HUES48 (cell line): Measurements from ENCODE around the gene ANKRD11.

Experiments
- H3K27ac ChIP-seq: one replicate; pipeline ENCODE4 v1.7.0; 2013; ENCODE audit warnings: low read depth, low read length, inconsistent platforms
- H3K27me3 ChIP-seq: 2 replicates; pipeline ENCODE4 v1.6.1; 2013; ENCODE audit warnings: mild to moderate bottlenecking, low read length; ENCODE audit not compliant: control insufficient read depth, insufficient read depth
- H3K36me3 ChIP-seq: 2 replicates; pipeline ENCODE4 v1.6.1; 2013; ENCODE audit warnings: low read length; ENCODE audit not compliant: control insufficient read depth, insufficient read depth
- H3K4me1 ChIP-seq: 2 replicates; pipeline ENCODE4 v1.6.1; 2013; ENCODE audit warnings: mild to moderate bottlenecking, low read length; ENCODE audit not compliant: control insufficient read depth, insufficient read depth
- H3K4me3 ChIP-seq: 2 replicates; pipeline ENCODE4 v1.5.1; 2013; ENCODE audit warnings: mild to moderate bottlenecking, low read depth, low read length
- H3K9ac ChIP-seq: 2 replicates; pipeline ENCODE4 v1.6.1; 2013; ENCODE audit warnings: mild to moderate bottlenecking, low read depth, low read length, moderate library complexity
- H3K9me3 ChIP-seq: 2 replicates; pipeline ENCODE4 v1.6.1; 2013; ENCODE audit warnings: low read length; ENCODE audit not compliant: control insufficient read depth, insufficient read depth

The ANKRD11 gene

GRCh38 chr16:89222931-89223330 is 267.4 kb downstream of the ANKRD11 start:
- H3K27me3 ChIP-seq = no peaks in the 10 kb centered on the region
- H3K9ac ChIP-seq = no peak overlapping the region
- no peak overlapping the region for H3K4me3 ChIP-seq
- H3K4me1 ChIP-seq = no peaks in the 10 kb centered on the region
- H3K36me3 ChIP-seq = peaks cover 56% of the 10 kb centered on the region
- H3K9me3 ChIP-seq = peaks cover 15% of the 10 kb centered on the region
- no peak overlapping the region for H3K27ac ChIP-seq

DNA sequence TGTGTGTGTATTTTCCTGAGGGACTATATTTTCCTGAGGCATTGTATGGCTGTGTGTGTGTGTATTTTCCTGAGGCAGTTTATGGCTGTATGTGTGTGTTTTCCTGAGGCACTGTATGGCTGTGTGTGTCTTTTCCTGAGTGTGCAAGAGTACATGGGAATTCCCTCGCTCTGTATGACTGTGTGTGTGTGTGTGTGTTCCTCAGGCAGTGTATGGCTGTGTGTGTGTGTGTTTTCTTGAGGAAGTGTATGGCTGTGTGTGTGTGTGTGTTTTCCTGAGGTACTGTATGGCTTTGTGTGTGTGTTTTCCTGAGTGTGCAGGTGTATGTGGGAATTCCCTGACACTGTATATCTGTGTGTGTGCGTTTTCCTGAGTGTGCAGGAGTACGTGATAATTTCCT is 268.8 kb downstream of the ANKRD11 start:
- Histone ChIP-seq H3K27ac (no peak overlapping the region), H3K27me3 (no peaks in the 10 kb centered on the region), H3K4me3 (no peak overlapping the region), H3K4me1 (peaks cover 3% of the 10 kb centered on the region; the same call in 1 of the 2 replicates), H3K9ac (no peak overlapping the region), H3K36me3 (peaks cover 43% of the 10 kb centered on the region), H3K9me3 (peaks cover 2% of the 10 kb centered on the region)

GRCh38 chr16:89219365-89219764 is 271.0 kb downstream of the ANKRD11 start:
- Histone ChIP-seq H3K27me3 (no peaks in the 10 kb centered on the region), H3K9me3 (no peaks in the 10 kb centered on the region), H3K4me3 (no peak overlapping the region), H3K27ac (no peak overlapping the region), H3K4me1 (peaks cover 4% of the 10 kb centered on the region; the same call in 1 of the 2 replicates), H3K36me3 (peaks cover 29% of the 10 kb centered on the region), H3K9ac (no peak overlapping the region)
